HG03066 (cell line): ENCODE results near the gene UBP1.
"Not testable (repeated sequence)": the region's sequence is repeated elsewhere in the genome, so short reads cannot be mapped to it uniquely, and the experiment has no call there.

Source experiments
- ATAC-seq: cut with Tn5 transposase; IDR thresholded peaks from one replicate; pipeline ENCODE4 v1.9.1; 2021; ENCODE audit warnings: low read depth; ENCODE audit not compliant: unreplicated experiment

Gene UBP1

DNA sequence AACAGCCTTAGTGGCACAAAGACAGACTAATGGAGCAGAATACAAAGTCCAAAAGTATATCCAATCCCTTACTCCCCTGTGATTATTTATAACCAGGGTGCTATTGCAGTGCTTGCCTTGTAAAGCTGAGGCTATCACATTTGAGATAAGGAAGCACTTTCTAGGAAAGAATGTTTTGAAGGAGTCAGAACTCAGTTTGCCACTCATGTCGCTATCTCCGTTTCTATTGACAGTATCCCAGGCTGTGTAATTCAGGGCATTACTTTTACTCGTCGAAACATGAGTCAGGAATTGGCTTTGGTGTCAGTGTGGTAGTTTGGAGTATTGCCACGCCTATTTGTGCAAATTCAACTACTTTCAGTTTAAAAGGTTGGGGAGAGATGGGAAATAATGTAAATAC, 84.6 kb downstream of the UBP1 start:
- no peak for ATAC-seq

GRCh38 chr3:33339758-33340157, 100.4 kb downstream of the UBP1 start:
- ATAC-seq, result no peak

DNA sequence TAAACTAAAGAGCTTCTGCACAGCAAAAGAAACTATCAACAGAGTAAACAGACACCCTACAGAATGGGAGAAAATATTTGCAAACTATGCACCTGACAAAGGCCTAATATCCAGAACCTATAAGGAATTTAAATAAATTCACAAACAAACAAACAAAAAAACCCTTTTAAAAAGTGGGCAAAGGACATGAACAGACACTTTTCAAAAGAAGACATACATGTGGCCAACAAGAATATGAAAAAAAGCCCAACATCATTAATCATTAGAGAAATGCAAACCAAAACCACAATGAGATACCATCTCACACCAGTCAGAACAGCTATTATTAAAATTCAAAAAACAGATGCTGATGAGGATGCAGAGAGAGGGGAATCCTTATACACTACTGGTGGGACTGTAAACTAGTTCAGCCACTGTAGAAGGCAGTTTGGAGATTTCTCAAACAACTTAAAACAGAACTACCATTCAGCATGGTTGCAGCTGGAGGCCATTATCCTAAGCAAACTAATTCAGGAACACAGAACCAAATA, 101.2 kb downstream of the UBP1 start:
- not testable (repeated sequence) for ATAC-seq
